Stimulated activated CD8-positive, alpha-beta memory T cell treated with anti-CD3 and anti-CD28 coated beads, Interleukin-12 subunit alpha, Interleukin-12 subunit beta, amount 100 ng/mL, for 1 hour (primary cell): ENCODE measurements around the gene ARID3A.

Source experiments
- DNase-seq: peaks from one replicate; pipeline ENCODE4 v3.0.0-alpha.2; 2020; ENCODE audit warnings: low read depth

ARID3A gene

DNA sequence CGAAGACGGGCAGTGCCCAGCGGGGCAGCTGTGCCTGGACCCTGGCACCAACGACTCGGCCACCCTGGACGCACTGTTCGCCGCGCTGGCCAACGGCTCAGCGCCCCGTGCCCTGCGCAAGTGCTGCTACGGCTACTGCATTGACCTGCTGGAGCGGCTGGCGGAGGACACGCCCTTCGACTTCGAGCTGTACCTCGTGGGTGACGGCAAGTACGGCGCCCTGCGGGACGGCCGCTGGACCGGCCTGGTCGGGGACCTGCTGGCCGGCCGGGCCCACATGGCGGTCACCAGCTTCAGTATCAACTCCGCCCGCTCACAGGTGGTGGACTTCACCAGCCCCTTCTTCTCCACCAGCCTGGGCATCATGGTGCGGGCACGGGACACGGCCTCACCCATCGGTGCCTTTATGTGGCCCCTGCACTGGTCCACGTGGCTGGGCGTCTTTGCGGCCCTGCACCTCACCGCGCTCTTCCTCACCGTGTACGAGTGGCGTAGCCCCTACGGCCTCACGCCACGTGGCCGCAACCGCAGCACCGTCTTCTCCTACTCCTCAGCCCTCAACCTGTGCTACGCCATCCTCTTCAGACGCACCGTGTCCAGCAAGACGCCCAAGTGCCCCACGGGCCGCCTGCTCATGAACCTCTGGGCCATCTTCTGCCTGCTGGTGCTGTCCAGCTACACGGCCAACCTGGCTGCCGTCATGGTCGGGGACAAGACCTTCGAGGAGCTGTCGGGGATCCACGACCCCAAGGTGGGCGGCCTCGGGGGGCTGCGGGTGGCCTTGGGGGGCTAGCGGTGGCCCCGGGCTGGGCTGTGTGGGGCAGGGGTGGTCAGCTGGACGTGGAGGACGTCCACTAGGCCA, 79.2 kb downstream of the ARID3A start:
- DNase-seq, result no peak

DNA sequence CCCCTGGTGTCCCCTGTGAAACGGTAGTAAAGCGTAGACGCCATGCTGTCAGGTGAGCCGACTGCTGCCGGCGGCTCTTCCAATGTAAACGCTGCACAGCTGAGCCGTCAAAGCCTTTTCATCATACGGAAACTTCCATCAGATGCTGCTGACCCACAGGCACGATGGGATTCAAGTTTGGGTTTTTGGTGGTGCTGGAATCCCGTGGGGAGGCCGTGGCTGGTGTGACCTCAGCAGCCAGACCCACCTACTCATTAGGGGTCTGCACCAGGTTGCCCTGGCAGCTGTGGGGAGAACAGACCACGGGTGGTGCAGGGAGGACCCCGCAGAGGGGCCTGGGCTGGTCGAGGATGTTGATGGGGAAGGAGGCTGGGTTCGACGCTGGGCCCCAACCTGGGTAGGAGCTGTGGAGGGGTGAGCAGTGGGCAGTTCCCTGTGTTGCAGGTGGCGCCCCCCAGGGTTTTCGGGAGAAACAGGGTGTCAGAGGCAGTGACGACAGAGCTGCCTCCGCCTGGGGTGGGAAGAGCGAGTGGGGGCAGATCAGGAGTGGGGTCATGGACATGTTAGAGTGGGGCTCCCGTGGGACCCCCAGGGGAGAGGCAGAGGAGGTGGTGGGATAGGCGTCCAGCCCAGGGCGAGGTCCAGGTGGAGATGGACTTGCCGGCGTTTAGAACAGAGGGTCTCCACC, 81.0 kb downstream of the ARID3A start:
- no peak for DNase-seq

DNA sequence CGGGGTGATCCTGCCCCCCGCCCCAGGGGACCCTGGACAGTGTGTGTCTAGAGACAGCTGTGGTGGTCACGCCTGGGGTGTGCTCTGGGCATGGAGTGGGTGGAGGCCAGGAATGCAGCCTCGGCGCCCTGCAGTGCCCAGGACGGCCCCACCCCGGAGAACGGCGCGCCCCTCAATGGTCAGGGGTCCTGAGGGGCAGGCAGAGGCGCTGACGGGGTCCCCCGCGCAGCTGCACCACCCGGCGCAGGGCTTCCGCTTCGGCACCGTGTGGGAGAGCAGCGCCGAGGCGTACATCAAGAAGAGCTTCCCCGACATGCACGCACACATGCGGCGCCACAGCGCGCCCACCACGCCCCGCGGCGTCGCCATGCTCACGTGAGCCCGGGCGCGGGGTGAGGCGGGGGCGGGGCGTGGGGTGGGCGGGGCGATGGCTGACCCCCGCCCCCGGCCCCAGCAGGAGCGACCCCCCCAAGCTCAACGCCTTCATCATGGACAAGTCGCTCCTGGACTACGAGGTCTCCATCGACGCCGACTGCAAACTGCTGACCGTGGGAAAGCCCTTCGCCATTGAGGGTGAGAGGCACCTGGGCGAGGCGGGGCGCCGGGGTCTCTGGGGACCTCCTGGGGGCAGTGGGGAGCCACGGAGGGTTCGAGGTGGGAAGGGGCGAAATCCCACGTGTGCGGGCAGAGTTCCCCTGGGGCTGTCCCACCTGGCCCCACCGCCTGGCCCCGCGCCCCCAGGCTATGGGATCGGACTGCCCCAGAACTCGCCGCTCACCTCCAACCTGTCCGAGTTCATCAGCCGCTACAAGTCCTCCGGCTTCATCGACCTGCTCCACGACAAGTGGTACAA, 81.8 kb downstream of the ARID3A start:
- DNase-seq, result no peak

DNA sequence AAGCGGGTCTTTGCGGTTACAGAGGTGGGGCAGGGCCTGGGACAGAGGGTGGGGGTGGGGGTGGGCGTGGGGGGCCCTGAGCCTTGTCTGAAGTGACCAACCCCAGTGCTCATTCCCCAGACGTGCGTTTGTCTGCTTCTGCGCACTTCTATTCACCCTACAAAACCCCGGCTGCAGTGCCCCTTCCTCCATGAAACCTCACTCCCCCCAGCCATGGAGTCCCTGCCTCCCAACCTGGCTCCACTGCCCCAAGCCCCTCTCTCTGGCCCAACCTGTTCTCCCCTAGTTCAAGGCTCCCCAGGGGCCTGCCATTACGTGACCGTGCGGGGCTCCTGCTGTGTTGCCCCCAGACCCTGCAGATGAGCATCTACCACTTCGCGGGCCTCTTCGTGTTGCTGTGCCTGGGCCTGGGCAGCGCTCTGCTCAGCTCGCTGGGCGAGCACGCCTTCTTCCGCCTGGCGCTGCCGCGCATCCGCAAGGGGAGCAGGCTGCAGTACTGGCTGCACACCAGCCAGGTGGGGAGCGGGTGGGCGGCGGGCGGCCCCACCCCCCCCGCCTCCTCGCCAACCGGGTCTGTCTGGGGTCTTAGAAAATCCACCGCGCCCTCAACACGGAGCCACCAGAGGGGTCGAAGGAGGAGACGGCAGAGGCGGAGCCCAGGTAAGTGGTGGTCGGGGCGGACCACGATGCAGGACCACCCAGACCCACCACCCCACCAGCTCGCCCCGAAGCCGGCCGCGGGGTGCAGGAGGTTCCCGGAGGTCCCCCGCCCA, 82.6 kb downstream of the ARID3A start:
- no peak for DNase-seq

DNA sequence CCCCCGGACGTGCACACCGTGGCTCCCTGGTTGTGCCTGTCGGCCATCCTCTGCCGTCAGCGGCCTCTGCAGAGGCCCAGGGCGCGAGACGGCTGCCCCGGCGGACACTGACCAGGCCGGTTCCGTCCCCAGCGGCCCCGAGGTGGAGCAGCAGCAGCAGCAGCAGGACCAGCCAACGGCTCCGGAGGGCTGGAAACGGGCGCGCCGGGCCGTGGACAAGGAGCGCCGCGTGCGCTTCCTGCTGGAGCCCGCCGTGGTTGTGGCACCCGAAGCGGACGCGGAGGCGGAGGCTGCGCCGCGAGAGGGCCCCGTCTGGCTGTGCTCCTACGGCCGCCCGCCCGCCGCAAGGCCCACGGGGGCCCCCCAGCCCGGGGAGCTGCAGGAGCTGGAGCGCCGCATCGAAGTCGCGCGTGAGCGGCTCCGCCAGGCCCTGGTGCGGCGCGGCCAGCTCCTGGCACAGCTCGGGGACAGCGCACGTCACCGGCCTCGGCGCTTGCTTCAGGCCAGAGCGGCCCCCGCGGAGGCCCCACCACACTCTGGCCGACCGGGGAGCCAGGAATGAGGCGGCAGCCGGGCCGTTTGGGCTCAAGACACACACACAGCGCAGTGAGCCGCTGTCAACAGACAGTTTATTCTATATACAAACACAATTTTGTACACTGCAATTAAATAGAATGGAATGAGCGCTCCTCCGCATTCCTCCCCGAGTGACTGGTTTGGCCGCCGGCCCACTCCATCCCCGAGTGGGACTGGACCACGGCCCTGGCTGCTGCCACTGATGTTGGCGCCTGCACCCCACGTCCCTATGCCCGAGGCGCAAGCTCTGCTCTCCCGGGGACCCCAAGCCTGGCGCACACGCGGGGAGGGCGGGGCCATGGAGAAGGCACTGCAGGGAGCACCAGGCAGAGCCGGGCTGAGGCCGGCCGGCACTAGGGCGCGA, 83.5 kb downstream of the ARID3A start:
- no peak for DNase-seq

DNA sequence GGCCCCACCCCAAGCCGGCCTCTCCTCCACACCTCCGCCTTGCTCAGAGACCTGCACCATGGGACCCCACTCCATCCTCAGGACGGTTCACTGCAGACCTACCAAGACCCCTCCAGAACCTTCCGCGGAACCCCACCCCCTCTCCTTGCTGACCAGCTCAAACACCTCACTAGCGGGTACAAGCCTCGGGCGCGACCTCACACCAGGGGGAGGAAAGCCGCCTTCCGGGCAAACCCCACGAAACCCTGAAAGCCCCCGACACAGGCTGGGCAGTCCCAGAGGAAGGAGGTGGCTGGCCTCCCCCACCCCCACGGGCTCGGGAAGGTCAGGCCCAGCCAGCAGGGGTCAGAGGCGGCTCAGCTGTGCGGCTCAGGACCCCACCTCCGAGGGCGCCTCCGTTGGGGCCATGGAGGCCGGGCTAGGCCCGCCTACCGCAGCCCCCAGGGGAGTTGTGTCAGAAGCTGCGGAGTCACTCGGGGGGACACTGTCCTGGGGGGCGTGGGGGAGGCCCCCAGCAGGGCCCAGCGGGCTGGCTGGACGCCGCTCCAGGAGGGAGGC, 84.2 kb downstream of the ARID3A start:
- no peak for DNase-seq

DNA sequence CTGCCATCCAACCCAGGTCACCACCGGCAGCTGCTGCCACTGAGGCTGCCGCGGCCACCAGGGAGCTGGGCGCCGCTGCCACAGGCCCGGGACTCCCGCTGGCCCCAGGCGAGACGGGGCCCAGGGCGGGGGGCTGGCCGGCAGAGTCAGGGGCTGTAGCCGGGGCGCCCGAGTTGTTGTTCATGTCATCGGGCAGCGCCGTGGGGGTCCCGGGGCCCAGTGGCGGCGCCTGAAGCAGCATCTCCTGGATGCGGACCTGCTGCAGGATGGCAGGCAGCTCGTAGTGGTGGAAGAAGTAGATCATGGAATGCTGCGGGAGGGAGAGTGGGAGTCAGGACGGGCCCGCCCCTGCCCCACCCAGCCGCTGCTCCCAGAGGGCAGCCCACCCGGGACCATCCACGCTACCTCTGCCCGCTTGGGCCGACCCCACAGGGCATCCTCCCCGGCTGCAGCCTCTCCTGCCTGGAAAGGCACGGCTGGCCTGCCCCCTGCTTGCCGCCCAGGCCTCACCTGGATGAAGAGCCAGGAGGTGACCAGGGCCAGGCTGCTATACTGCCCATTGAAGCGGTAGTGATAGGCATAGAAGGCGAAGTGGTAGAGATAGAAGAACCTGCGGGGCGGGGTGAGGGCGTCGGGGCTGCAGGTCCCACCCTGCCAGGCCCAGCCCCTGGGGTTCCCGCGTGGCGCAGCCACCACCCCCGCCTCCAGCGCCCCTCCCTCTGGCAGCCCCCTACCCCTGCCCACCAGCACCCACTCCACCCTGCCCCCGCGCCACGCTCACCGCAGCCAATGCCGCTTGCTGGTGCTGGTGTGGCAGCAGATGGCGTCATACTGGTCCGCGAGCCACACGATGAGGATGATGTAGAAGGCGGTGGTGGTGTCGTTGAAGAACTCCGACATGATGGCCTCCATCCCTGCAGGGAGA, 85.0 kb downstream of the ARID3A start:
- no peak for DNase-seq

DNA sequence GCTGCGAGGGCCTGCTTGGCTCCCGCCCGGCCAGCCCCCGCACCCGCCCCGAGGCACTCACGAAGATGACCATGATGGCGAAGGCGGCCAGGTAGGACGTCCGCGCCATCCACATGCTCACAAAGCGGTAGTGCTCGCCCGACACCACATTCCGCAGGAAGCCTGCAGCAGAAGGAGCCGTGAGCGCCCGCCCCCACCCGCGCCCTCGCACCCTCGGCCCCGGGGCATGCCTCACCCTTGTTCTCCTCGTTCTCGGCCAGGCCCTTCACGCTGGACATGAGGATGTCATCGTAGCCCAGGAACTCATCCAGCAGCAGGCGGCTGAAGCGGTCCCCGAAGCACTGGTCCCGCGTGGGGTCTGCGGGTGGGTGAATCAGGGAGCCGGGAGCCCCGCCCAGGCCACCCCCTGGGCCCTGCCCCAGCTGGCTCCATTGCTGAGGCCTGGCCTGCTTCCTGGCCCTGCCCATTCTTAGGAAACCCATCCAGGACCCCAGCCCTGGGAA, 86.0 kb downstream of the ARID3A start:
- no peak for DNase-seq

DNA sequence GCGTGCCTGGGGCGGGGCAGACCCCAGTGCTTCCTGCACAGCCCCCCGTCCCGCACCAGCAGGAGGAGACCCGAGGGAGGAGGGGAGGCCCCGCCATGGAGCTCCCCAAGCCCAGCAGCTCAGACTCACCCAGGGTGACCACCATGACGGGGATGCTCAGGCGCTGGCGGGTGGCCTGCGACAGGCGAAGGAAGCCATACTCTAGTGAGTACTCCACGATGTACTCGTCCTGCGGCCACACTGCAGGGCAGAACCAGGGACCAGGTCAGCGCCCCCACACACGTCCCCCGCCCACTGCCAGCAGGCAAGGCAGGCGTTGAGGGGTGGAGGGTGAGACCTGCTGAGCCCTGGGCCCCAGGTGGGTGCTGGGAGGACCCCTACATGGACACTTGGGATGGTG, 86.5 kb downstream of the ARID3A start:
- no peak for DNase-seq

DNA sequence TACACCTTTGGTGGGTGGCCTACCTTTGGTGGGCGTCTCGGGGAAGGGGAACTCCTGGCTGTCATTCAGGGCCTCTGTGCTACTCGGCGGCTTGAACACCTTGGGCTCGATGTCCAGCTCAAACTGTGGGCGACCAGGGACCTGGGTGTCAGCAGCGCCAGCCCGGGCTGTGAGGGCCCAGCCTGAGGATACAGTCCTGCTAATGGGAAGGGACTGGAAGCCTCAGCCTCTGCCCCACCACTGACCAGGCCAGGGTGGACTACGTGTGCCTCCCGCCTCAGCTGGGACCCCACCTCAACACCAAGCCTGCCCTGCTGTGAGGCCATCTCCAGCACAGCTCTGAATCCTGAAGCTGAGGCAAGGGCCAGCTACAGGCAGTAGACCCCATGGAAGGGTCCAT, 87.4 kb downstream of the ARID3A start:
- DNase-seq, result no peak

DNA sequence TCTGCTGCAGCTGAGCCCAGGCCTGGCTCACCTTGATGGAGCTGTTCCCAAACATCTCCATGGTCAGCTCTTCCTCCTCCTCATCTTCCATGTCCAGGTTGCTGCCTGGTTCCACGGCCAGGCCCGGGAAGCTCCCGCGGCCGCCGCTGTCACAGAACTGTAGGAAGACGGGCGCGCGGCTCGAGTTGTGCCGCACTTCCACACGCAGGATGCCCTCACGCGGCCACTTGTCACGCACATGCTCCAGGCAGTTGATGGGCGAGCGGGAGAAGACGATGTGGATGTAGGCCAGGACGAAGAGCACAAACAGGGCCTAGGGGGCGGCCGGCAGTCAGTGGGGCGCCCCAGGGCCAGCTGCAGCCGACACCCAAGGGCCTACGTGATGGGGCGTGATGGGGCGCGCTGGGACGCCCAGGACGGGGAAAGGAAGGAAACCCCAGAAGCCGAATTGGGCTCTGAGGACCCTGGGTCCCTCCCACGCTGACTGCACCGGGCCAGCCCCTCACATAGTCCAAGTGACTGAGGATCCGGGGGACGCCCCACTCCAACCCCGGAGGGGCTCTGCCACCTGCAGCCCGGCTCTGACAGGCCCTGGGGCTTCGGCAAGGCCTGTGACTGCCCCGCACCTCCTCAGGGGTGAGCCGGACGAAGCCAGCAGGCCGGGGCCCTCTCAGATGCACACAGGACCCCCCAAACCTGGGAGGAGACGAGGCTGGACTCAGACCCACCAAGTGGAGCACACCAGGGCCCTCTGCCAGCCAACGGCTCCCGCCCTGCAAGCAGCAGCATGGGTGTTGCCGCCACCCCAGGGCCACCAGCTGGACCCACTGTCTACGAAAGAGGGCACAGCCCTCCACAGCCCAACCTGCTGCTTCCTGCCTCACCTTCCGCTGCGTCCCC, 88.6 kb downstream of the ARID3A start:
- no peak for DNase-seq

DNA sequence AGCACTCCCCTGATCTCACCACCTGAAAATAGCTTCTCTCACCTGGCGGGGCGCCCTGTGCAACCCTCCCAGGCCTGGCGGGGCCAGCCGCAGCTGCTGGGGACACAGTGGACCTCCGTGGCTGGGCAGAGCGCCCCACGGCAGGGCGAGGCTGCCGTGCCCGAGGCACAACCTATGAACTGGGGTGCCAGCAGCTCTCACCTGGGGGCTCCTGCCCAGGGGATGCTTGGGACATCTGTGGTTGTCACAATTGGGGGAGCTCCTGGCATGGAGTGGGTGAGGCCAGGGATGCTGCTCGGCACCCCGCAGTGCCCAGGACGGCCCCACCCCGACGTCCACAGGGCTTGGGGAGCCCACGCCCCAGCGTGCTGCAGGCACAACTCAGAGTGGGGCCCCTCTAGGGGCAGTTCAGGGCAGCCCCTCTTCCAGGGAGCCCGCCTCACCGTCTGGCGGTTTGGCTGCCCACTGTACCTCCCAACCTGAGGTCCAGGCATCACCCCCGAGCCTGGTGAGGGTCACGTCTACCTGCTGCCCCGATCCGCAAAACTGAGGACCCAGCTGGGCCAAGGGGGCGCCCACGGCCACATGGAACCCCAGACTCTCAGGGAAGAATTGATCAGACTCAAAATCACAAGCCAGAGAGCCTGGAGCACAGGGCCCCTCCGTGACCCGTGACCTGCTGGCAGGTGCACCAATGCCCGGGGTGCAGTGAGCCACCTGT, 89.4 kb downstream of the ARID3A start:
- DNase-seq, result no peak

DNA sequence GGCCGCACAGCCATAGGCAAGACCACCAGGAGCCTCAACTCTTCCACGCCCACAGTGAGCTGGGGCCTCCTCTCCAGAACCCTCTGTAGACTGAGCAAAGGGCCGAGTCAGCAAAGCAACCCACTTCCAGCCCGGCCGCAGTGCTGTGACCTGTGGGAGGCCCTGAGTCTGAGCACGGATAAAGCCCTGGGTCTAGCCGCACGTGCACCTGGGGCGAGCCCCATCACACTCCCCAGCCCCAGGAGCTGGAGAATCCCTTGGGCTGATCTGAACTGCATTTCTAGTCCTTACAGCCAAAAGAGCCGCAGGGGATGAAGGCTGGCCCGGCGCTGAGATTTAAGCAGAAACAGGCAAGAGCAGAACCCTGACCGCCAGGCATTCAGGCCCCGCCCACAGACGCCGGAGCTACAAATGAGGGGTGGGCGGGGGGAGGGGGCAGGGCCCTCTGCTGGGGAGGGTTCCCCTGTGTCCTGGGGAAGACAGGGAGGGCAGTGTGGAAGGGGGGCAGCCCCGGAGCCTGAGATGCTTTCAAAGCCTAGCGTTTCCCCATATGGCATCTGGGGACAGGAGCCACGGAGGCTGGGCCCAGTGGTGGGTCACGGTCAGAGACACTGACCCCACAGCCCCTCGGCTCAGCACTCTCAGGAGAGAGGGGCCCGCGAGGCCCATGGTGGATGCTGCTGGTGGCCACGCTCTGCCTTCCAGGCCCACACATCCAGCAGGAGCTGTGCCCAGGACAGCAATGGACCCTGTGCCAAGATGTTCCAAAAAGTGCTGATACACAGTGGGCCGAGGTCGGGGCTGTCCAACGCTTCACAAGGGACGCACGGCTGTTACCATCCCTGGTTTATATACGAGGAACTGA, 90.2 kb downstream of the ARID3A start:
- DNase-seq, result no peak

DNA sequence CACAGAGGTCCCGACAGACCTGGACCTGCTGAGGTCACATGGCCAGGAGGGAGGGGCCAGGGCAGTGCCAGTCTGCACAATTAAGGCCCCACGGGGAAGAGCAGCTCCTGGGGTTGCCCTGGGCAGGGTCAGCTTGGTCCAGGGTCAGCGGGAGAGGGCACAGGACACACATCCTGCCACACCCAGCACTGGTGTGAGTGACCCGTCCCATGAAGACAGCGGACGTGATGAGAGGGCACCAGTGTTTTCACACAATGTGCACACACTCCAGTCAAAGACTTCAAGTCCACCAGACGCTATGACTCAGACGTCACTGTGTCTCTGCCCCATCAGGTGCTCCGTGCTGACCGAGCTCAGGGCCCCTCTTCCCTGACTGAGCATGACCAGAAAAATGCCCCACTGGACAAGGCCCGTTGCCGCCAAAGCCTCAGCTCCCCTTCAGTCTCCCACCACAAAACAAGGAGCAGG, 90.8 kb downstream of the ARID3A start:
- DNase-seq, result no peak

DNA sequence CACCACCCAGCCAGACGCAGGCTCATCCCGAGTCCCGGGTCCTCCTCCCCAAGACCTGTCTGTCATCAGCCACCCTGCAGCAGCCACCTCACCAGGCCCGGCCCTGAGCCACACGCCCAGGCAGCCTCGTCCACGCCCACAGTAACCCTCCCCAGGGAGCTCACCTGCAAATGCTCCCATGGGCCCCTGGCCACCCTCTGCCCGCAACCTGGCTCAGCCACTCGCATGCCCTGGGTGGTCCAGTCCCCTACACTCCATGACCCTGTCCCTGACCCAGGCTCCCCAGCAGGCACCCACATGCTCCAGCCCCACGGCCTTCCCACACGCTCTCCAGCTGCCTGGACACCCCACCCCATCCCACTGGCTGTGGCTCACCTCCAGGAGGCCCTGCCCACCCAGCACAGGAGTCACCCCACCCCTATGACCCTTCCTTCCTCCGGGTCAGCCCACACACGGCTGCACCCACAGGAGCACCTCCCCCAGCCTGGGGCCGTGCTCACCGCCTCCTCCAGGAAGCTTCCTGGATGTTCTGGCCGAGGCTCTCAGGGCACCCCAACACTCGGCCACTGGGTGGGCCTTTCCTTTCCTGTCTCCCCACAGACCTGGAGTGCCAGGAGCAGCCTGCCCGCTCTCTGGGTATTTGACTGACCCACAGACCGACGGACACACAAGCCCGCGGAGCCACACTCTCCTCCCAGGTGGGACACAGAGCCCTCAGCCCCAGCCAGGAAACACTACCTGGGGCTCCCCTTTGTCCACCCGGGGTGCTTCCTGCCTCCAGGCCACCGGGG, 91.5 kb downstream of the ARID3A start:
- no peak for DNase-seq
